Activated effector memory CD4-positive, alpha-beta T cell treated with anti-CD3 and anti-CD28 coated beads, Interleukin-2, amount 50 U/mL, for 16 hours (primary cell): ENCODE measurements around the gene SLC6A11.
A peak's percentile ranks its signal among the peaks of the same experiment; 100 is the strongest.

ENCODE experiments used
- DNase-seq: peaks from one replicate; pipeline ENCODE4 v3.0.0-alpha.2; 2020

The SLC6A11 gene

GRCh38 chr3:10845001-10845761 is 29.2 kb downstream of the SLC6A11 start:
- no peak for DNase-seq

- DNase-seq, result no peak
Measured at GRCh38 chr3:10845839-10846656, 30.0 kb downstream of the SLC6A11 start.

- no peak for DNase-seq
Measured at GRCh38 chr3:10846657-10846975, 30.6 kb downstream of the SLC6A11 start.

GRCh38 chr3:10848261-10848660 is 32.2 kb downstream of the SLC6A11 start:
- DNase-seq, result no peak

GRCh38 chr3:10852066-10852808 is 36.2 kb downstream of the SLC6A11 start:
- DNase-seq, result no peak

GRCh38 chr3:10855083-10855870 is 39.2 kb downstream of the SLC6A11 start:
- DNase-seq, result peak; percentile 10

- peak; percentile 41 for DNase-seq
Measured at GRCh38 chr3:10855871-10856662, 40.0 kb downstream of the SLC6A11 start.

- peak; percentile 8 for DNase-seq
Measured at GRCh38 chr3:10857235-10857634, 41.2 kb downstream of the SLC6A11 start.

GRCh38 chr3:10858091-10858490 is 42.1 kb downstream of the SLC6A11 start:
- DNase-seq, result no peak

- DNase-seq, result peak; percentile 5
Measured at GRCh38 chr3:10867384-10867783, 51.4 kb downstream of the SLC6A11 start.

- DNase-seq, result no peak
Measured at GRCh38 chr3:10869460-10869859, 53.4 kb downstream of the SLC6A11 start.

GRCh38 chr3:10870296-10870695 is 54.3 kb downstream of the SLC6A11 start:
- no peak for DNase-seq

- no peak for DNase-seq
Measured at GRCh38 chr3:10873415-10873814, 57.4 kb downstream of the SLC6A11 start.

- no peak for DNase-seq
Measured at GRCh38 chr3:10875914-10876313, 59.9 kb downstream of the SLC6A11 start.

GRCh38 chr3:10876661-10877060 is 60.6 kb downstream of the SLC6A11 start:
- no peak for DNase-seq

GRCh38 chr3:10882851-10883250 is 66.8 kb downstream of the SLC6A11 start:
- no peak for DNase-seq

- DNase-seq, result no peak
Measured at GRCh38 chr3:10883478-10884234, 67.6 kb downstream of the SLC6A11 start.

GRCh38 chr3:10887015-10887414 is 71.0 kb downstream of the SLC6A11 start:
- DNase-seq, result no peak

GRCh38 chr3:10888518-10889090 is 72.6 kb downstream of the SLC6A11 start:
- no peak for DNase-seq

- no peak for DNase-seq
Measured at GRCh38 chr3:10889206-10889960, 73.4 kb downstream of the SLC6A11 start.
